HG03469 (cell line): ENCODE measurements around the gene APBA1.

Experiments
- ATAC-seq: cut with Tn5 transposase; IDR thresholded peaks from one replicate; pipeline ENCODE4 v1.9.1; 2021; ENCODE audit warnings: mild to moderate bottlenecking, moderate library complexity, moderate number of reproducible peaks; ENCODE audit not compliant: unreplicated experiment

Gene APBA1

GRCh38 chr9:69380301-69380700 lies 291.9 kb downstream of the APBA1 start:
- ATAC-seq, result no peak

DNA sequence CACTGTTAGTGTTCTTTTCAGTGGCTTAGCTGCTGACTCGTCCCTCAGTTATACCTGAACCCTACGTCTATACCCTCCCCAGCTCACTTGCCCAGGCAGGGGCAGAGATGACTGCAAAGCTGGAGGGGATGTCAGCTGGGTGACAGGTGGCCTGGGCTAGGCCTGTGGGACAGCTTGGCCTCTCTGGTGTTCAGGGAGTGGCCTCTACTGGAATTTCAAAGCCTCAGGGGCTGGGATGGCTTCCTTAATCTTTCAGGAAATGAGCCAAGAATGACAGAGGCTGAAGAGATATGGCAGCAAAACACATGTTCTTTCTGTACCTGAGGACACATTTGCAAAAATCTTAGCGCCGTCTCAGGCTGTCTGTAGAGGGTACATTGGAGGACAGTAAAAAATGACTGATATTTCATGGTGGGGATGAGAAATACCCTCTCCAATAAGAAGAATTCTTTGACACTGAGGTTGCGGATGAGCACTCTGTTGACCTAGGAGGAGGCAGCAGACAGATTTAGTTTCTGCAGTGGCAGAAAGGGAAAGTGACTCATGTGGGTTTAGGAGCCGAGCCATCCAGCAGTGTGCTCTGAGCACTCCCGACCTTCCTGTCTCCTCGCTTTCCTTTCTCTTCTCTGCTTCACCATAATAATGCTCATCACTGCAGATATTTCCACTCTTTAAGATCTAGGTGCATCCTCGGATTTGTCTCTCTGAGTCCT lies 292.7 kb downstream of the APBA1 start:
- ATAC-seq, result no peak

DNA sequence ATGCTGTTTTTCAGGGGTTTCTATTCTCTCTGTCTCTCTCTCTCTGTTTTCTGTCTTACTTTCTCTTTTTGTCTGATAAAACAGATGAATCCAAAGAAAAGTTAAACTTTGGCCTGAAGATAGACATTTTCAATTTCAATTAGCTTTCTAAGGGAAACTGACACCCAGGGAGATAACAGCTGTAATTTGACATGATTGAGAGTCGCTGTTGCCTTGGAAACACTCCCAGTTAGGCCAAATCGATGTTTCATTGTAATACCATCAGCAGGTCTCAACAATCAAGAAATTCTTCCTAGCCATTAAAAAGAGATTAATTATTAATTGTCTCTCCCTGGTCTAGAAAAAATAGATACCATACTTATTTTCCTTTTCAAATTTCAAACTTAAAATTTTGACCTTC lies 294.2 kb downstream of the APBA1 start:
- ATAC-seq, result no peak
